Upper lobe of left lung (tissue), 6 donors: Measurements from ENCODE around the gene ZCWPW1. TPM values are rescaled to one million over a fixed set of nuclear protein-coding genes. Genes with fewer than 3 reads are reported as not detected.

Experiments
- ATAC-seq, 2 donors: fragments of 200-7000 bp; cut with Tn5 transposase; one replicate each; pipeline ENCODE4 v1.9.1; 2022; ENCODE audit warnings: mild to moderate bottlenecking in 2 of 2, moderate library complexity in 2 of 2; ENCODE audit not compliant: low FRiP score in 2 of 2
- DNase-seq, 2 donors: peaks; one replicate each; pipeline ENCODE4 v3.0.0-alpha.2; 2019 to 2020
- H3K27ac ChIP-seq, 4 donors: fragments of 200-600 bp; sonication (generic); one replicate each; pipeline ENCODE4 v1.5.1; 2016 to 2019
- H3K27me3 ChIP-seq, 4 donors: fragments of 200-600 bp; sonication (generic); one replicate each; pipeline ENCODE4 v1.5.1; 2017 to 2019
- H3K36me3 ChIP-seq, 4 donors: fragments of 200-600 bp; sonication (generic); one replicate each; pipeline ENCODE4 v1.5.1; 2016 to 2019
- H3K4me1 ChIP-seq, 4 donors: fragments of 200-600 bp; sonication (generic); one replicate each; pipeline ENCODE4 v1.5.1; 2018 to 2019
- H3K4me3 ChIP-seq, 4 donors: fragments of 200-600 bp; sonication (generic); one replicate each; pipeline ENCODE4 v1.5.1; 2017 to 2019; ENCODE audit warnings: mild to moderate bottlenecking in 2 of 4, moderate library complexity in 1 of 4
- H3K9me3 ChIP-seq, 4 donors: fragments of 200-600 bp; sonication (generic); one replicate each; pipeline ENCODE4 v1.5.1; 2018 to 2019
- CTCF ChIP-seq, 6 experiments: fragments of 450-650 bp in 4 of 6; fragments of 200-600 bp in 2 of 6; sonication (generic) in 2 of 6; IDR thresholded peaks; one replicate each; pipeline ENCODE4 v1.5.1; 2016 to 2019; ENCODE audit warnings: antibody characterized with exemption in 6 of 6
- EP300 ChIP-seq, 4 donors: sonication (generic); formaldehyde crosslinking; IDR thresholded peaks; one replicate each; pipeline ENCODE4 v1.5.1; 2017; ENCODE audit warnings: antibody characterized with exemption in 4 of 4, control low read depth in 2 of 4
- POLR2A ChIP-seq, 4 donors: fragments of 450-650 bp; IDR thresholded peaks; one replicate each; pipeline ENCODE4 v1.5.1; 2016 to 2017; ENCODE audit warnings: antibody characterized with exemption in 4 of 4, mild to moderate bottlenecking in 2 of 4
- POLR2AphosphoS5 ChIP-seq, 2 donors: sonication (generic); formaldehyde crosslinking; IDR thresholded peaks; one replicate each; pipeline ENCODE4 v1.5.1; 2017; ENCODE audit warnings: antibody characterized with exemption in 2 of 2
- WGBS, 2 donors: methylation state at CpG; one replicate each; pipeline ENCODE4 v1.1.5; 2017 to 2018; 5-methylcytosine and 5-hydroxymethylcytosine counted together
- total RNA-seq, 6 donors: library from RNA; depleted of rRNA in 4 of 6; stranded (reverse); fragments of >200 nt in 4 of 6; gene quantifications; one replicate each; pipeline versions ENCODE4 v1.1.0 to v1.2.1, GENCODE V29; 2016 to 2021
- donor health status: DM: no; HTN: no; CAD: no; lungs with moderate emphysema.
- donor health status: DM: no; HTN: yes; CAD: no; lungs with severe emphysema.

ZCWPW1 gene
- total RNA-seq: 1 to 10 TPM; 3.8 to 6.3 (median 5.2) TPM

GRCh38 chr7:100428199-100428966 is at the start of gene ZCWPW1:
Gene ZCWPW1 (minus strand): TSS chr7:100428703. CDS start chr7:100420649, 8,054 bp downstream.
- H3K4me1 ChIP-seq: peaks cover 23 to 41% (median 26%) of the 10 kb centered on the region in 4 donors
- ATAC-seq: peak; percentile 87 to 93
- WGBS, 2 donors: 0% methylated on average over 46 to 60 of the region's 66 CpGs
- peak within 1 kb of the TSS; percentile 98 to 100 (median 100) for H3K27ac ChIP-seq
- peaks cover 0 to 6% (median 0%) of the 10 kb centered on the region in 4 donors for H3K9me3 ChIP-seq
- peaks cover 0 to 17% (median 12%) of the 10 kb centered on the region in 4 donors for H3K36me3 ChIP-seq
- H3K27me3 ChIP-seq: no peaks in the 10 kb centered on the region
- peak in 1 of 4 donors; percentile 66 for TF ChIP-seq EP300 (IDR thresholded peaks at IDR 0.05)
- TF ChIP-seq CTCF (IDR thresholded peaks at IDR 0.05): peak in 3 of 6 experiments; percentile 4 to 11 (median 10)
- peak; percentile 99 for TF ChIP-seq POLR2AphosphoS5 (IDR thresholded peaks at IDR 0.05)
- peak; percentile 87 to 100 (median 99) for TF ChIP-seq POLR2A (IDR thresholded peaks at IDR 0.05)
- H3K4me3 ChIP-seq: peak within 1 kb of the TSS; percentile 61 to 94 (median 91)
- DNase-seq: peak; percentile 96 to 99

- H3K36me3 ChIP-seq: peaks cover 5 to 20% (median 16%) of the 10 kb centered on the region in 4 donors
- DNase-seq (no peak), ATAC-seq (no peak)
- H3K4me3 ChIP-seq: peak overlapping the region; percentile 72 to 98 (median 94)
- peaks cover 43 to 66% (median 50%) of the 10 kb centered on the region in 4 donors for H3K4me1 ChIP-seq
- TF ChIP-seq POLR2AphosphoS5 (IDR thresholded peaks at IDR 0.05): no peak
- TF ChIP-seq EP300 (IDR thresholded peaks at IDR 0.05): no peak
- no peak for TF ChIP-seq CTCF (IDR thresholded peaks at IDR 0.05)
- TF ChIP-seq POLR2A (IDR thresholded peaks at IDR 0.05): no peak
- peak overlapping the region; percentile 46 to 99 (median 95) for H3K27ac ChIP-seq
- no peaks in the 10 kb centered on the region for H3K9me3 ChIP-seq
- H3K27me3 ChIP-seq: no peaks in the 10 kb centered on the region
- 0 to 10% methylated on average over 2 to 3 of the region's 16 CpGs for WGBS, 2 donors
These were observed 49.4 kb upstream of the ZCWPW1 start for GRCh38 chr7:100477871-100478267.

- H3K9me3 ChIP-seq: no peaks in the 10 kb centered on the region
- peaks cover 5 to 20% (median 16%) of the 10 kb centered on the region in 4 donors for H3K36me3 ChIP-seq
- ATAC-seq (no peak), DNase-seq (peak; percentile 55 to 79)
- peak overlapping the region; percentile 72 to 98 (median 94) for H3K4me3 ChIP-seq
- H3K4me1 ChIP-seq: peaks cover 44 to 67% (median 54%) of the 10 kb centered on the region in 4 donors
- peak overlapping the region; percentile 46 to 99 (median 95) for H3K27ac ChIP-seq
- 14 to 22% methylated on average over 13 to 16 of the region's 30 CpGs for whole genome bisulfite sequencing, 2 donors
- no peak for TF ChIP-seq POLR2A (IDR thresholded peaks at IDR 0.05)
- peak in 3 of 6 experiments; percentile 22 to 29 (median 28) for TF ChIP-seq CTCF (IDR thresholded peaks at IDR 0.05)
- no peak for TF ChIP-seq EP300 (IDR thresholded peaks at IDR 0.05)
- TF ChIP-seq POLR2AphosphoS5 (IDR thresholded peaks at IDR 0.05): no peak
- H3K27me3 ChIP-seq: no peaks in the 10 kb centered on the region
These were observed 48.7 kb upstream of the ZCWPW1 start for GRCh38 chr7:100476903-100477870.

GRCh38 chr7:100476101-100476780 is 47.7 kb upstream of the ZCWPW1 start:
- peaks cover 45 to 74% (median 59%) of the 10 kb centered on the region in 4 donors for H3K4me1 ChIP-seq
- H3K9me3 ChIP-seq: no peaks in the 10 kb centered on the region
- TF ChIP-seq POLR2AphosphoS5 (IDR thresholded peaks at IDR 0.05) (no peak), CTCF (IDR thresholded peaks at IDR 0.05) (no peak), POLR2A (IDR thresholded peaks at IDR 0.05) (no peak)
- peaks cover 5 to 24% (median 16%) of the 10 kb centered on the region in 4 donors for H3K36me3 ChIP-seq
- no peak for DNase-seq
- peak overlapping the region in 3 of 4 donors; percentile 91 to 98 (median 98) for H3K4me3 ChIP-seq
- H3K27ac ChIP-seq: peak overlapping the region; percentile 35 to 99 (median 95)
- 27 to 31% methylated on average over 6 of the region's 6 CpGs for WGBS, 2 donors
- H3K27me3 ChIP-seq: no peaks in the 10 kb centered on the region
- ATAC-seq: no peak
